ENCODE results near the gene IFITM5. TPM values are rescaled to one million over a fixed set of nuclear protein-coding genes. Genes with fewer than 3 reads are reported as not detected.

The IFITM5 gene
- total and polyA plus RNA-seq, 10 donors: not detected

Small RNAs within 50 kb of the gene (small RNA-seq; reads per million reads assigned to genes)
- 0 reads per million in 4 donors for gene AC136475.6

Other genes starting within 250 kb of the IFITM5 start
- not detected for gene SCGB1C1, start 106.4 kb downstream of the IFITM5 start, total RNA-seq
- not detected for gene SCGB1C1, start 106.4 kb downstream of the IFITM5 start, polyA plus RNA-seq
- 10 to 100 TPM; 40.6 to 63.5 (median 51.4) TPM for gene BET1L, start 92.1 kb downstream of the IFITM5 start, total RNA-seq
- 10 to 100 TPM; 16.2 to 29.9 (median 20.2) TPM for gene BET1L, start 92.1 kb downstream of the IFITM5 start, polyA plus RNA-seq
- gene RIC8A, start 91.8 kb downstream of the IFITM5 start, total RNA-seq: 100 to 1,000 TPM in 3 of 7 donors, 10 to 100 TPM in 4; 66.7 to 141 (median 88.3) TPM
- gene RIC8A, start 91.8 kb downstream of the IFITM5 start, polyA plus RNA-seq: 10 to 100 TPM; 38.6 to 59.2 (median 44.7) TPM
- 10 to 100 TPM; 11.9 to 28.8 (median 16.6) TPM for gene SIRT3, start 63.2 kb downstream of the IFITM5 start, total RNA-seq
- gene SIRT3, start 63.2 kb downstream of the IFITM5 start, polyA plus RNA-seq: 10 to 100 TPM; 17.8 to 24.0 (median 22.0) TPM
- 100 to 1,000 TPM in 5 of 7 donors, 10 to 100 TPM in 2; 93.6 to 126 (median 101) TPM for gene PSMD13, start 62.5 kb downstream of the IFITM5 start, total RNA-seq
- 100 to 1,000 TPM; 165 to 229 (median 200) TPM for gene PSMD13, start 62.5 kb downstream of the IFITM5 start, polyA plus RNA-seq
- 10 to 100 TPM in 4 of 7 donors, 1 to 10 TPM in 3; 5.0 to 30.9 (median 10.0) TPM for gene NLRP6, start 21.1 kb downstream of the IFITM5 start, total RNA-seq
- gene NLRP6, start 21.1 kb downstream of the IFITM5 start, polyA plus RNA-seq: 1 to 10 TPM in 2 of 3 donors, under 1 TPM in 1; 0.15 to 1.3 (median 1.1) TPM
- gene PGGHG, start 10.4 kb downstream of the IFITM5 start, total RNA-seq: 100 to 1,000 TPM in 6 of 7 donors, 10 to 100 TPM in 1; 53.4 to 182 (median 128) TPM
- 100 to 1,000 TPM; 127 to 250 (median 134) TPM for gene PGGHG, start 10.4 kb downstream of the IFITM5 start, polyA plus RNA-seq
- 1,000 to 10,000 TPM in 4 of 7 donors, 100 to 1,000 TPM in 3; 507 to 1,635 (median 1,062) TPM for gene IFITM2, start 8.3 kb upstream of the IFITM5 start, total RNA-seq
- 1,000 to 10,000 TPM in 1 of 3 donors, 100 to 1,000 TPM in 2; 680 to 1,006 (median 885) TPM for gene IFITM2, start 8.3 kb upstream of the IFITM5 start, polyA plus RNA-seq
- gene IFITM1, start 14.5 kb upstream of the IFITM5 start, total RNA-seq: 100 to 1,000 TPM; 333 to 670 (median 510) TPM
- gene IFITM1, start 14.5 kb upstream of the IFITM5 start, polyA plus RNA-seq: 100 to 1,000 TPM; 314 to 496 (median 327) TPM
- 100 to 1,000 TPM; 314 to 942 (median 472) TPM for gene IFITM3, start 21.3 kb upstream of the IFITM5 start, total RNA-seq
- 100 to 1,000 TPM; 391 to 618 (median 599) TPM for gene IFITM3, start 21.3 kb upstream of the IFITM5 start, polyA plus RNA-seq
- 1 to 10 TPM in 1 of 7 donors, under 1 TPM in 4, not detected in 2; 0.17 to 1.1 (median 0.67) TPM for gene B4GALNT4, start 70.0 kb upstream of the IFITM5 start, total RNA-seq
- 1 to 10 TPM; 1.6 to 5.2 (median 3.5) TPM for gene B4GALNT4, start 70.0 kb upstream of the IFITM5 start, polyA plus RNA-seq
- 1 to 10 TPM in 1 of 7 donors, under 1 TPM in 2, not detected in 4; 0.40 to 2.8 (median 0.59) TPM for gene PKP3, start 94.7 kb upstream of the IFITM5 start, total RNA-seq
- gene PKP3, start 94.7 kb upstream of the IFITM5 start, polyA plus RNA-seq: under 1 TPM; 0.09 to 0.48 (median 0.21) TPM
- 100 to 1,000 TPM in 2 of 7 donors, 10 to 100 TPM in 5; 67.9 to 118 (median 90.9) TPM for gene SIGIRR, start 115.5 kb upstream of the IFITM5 start, total RNA-seq
- 100 to 1,000 TPM in 2 of 3 donors, 10 to 100 TPM in 1; 95.9 to 194 (median 161) TPM for gene SIGIRR, start 115.5 kb upstream of the IFITM5 start, polyA plus RNA-seq
- gene ANO9, start 142.5 kb upstream of the IFITM5 start, total RNA-seq: 10 to 100 TPM; 10.2 to 34.5 (median 25.9) TPM
- gene ANO9, start 142.5 kb upstream of the IFITM5 start, polyA plus RNA-seq: 10 to 100 TPM; 32.7 to 53.8 (median 50.3) TPM
- gene PTDSS2, start 150.8 kb upstream of the IFITM5 start, total RNA-seq: 10 to 100 TPM; 24.6 to 40.7 (median 29.4) TPM
- 10 to 100 TPM; 11.0 to 26.6 (median 14.9) TPM for gene PTDSS2, start 150.8 kb upstream of the IFITM5 start, polyA plus RNA-seq
- 100 to 1,000 TPM; 133 to 159 (median 147) TPM for gene RNH1, start 207.7 kb upstream of the IFITM5 start, total RNA-seq
- gene RNH1, start 207.7 kb upstream of the IFITM5 start, polyA plus RNA-seq: 100 to 1,000 TPM in 1 of 3 donors, 10 to 100 TPM in 2; 72.8 to 143 (median 83.8) TPM
- 10 to 100 TPM; 16.6 to 33.6 (median 30.3) TPM for gene HRAS, start 236.1 kb upstream of the IFITM5 start, total RNA-seq
- 10 to 100 TPM; 70.0 to 90.9 (median 90.7) TPM for gene HRAS, start 236.1 kb upstream of the IFITM5 start, polyA plus RNA-seq
- 1 to 10 TPM; 1.0 to 3.3 (median 2.2) TPM for gene LRRC56, start 238.0 kb upstream of the IFITM5 start, total RNA-seq
- gene LRRC56, start 238.0 kb upstream of the IFITM5 start, polyA plus RNA-seq: 1 to 10 TPM; 2.2 to 4.6 (median 4.1) TPM

All from spleen (tissue), 11 donors.